ENCODE results near the gene SCGB3A1.

SCGB3A1 gene

GRCh38 chr5:180591311-180591887 lies at the start of gene SCGB3A1:
TSS of gene SCGB3A1 (minus strand) at chr5:180591499. CDS start at chr5:180591462, 37 bp downstream.
- DNase-seq (ENCODE audit: low read depth in 2 of 2), result no peak

- DNase-seq (ENCODE audit: low read depth in 2 of 2), result no peak
Measured at GRCh38 chr5:180640611-180640860, 49.2 kb upstream of the SCGB3A1 start.

- DNase-seq (ENCODE audit: low read depth in 2 of 2), result no peak
Measured at GRCh38 chr5:180639741-180640610, 48.7 kb upstream of the SCGB3A1 start.

GRCh38 chr5:180639287-180639686 lies 48.0 kb upstream of the SCGB3A1 start:
- no peak for DNase-seq (ENCODE audit: low read depth in 2 of 2)

- DNase-seq (ENCODE audit: low read depth in 2 of 2), result no peak
Measured at GRCh38 chr5:180637962-180638680, 46.8 kb upstream of the SCGB3A1 start.

GRCh38 chr5:180636403-180637075 lies 45.2 kb upstream of the SCGB3A1 start:
- DNase-seq (ENCODE audit: low read depth in 2 of 2), result no peak

GRCh38 chr5:180636016-180636402 lies 44.7 kb upstream of the SCGB3A1 start:
- no peak for DNase-seq (ENCODE audit: low read depth in 2 of 2)

- no peak for DNase-seq (ENCODE audit: low read depth in 2 of 2)
Measured at GRCh38 chr5:180633283-180634177, 42.2 kb upstream of the SCGB3A1 start.

- DNase-seq (ENCODE audit: low read depth in 2 of 2), result no peak
Measured at GRCh38 chr5:180632768-180633167, 41.5 kb upstream of the SCGB3A1 start.

GRCh38 chr5:180631549-180632383 lies 40.5 kb upstream of the SCGB3A1 start:
- DNase-seq (ENCODE audit: low read depth in 2 of 2), result no peak

- no peak for DNase-seq (ENCODE audit: low read depth in 2 of 2)
Measured at GRCh38 chr5:180630426-180630825, 39.1 kb upstream of the SCGB3A1 start.

- no peak for DNase-seq (ENCODE audit: low read depth in 2 of 2)
Measured at GRCh38 chr5:180629831-180630382, 38.6 kb upstream of the SCGB3A1 start.

- DNase-seq (ENCODE audit: low read depth in 2 of 2), result no peak
Measured at GRCh38 chr5:180628827-180629750, 37.8 kb upstream of the SCGB3A1 start.

- DNase-seq (ENCODE audit: low read depth in 2 of 2), result no peak
Measured at GRCh38 chr5:180628211-180628610, 36.9 kb upstream of the SCGB3A1 start.

- no peak for DNase-seq (ENCODE audit: low read depth in 2 of 2)
Measured at GRCh38 chr5:180627386-180628120, 36.3 kb upstream of the SCGB3A1 start.

GRCh38 chr5:180626661-180627385 lies 35.5 kb upstream of the SCGB3A1 start:
- no peak for DNase-seq (ENCODE audit: low read depth in 2 of 2)

- DNase-seq (ENCODE audit: low read depth in 2 of 2), result no peak
Measured at GRCh38 chr5:180625791-180626660, 34.7 kb upstream of the SCGB3A1 start.
